ENCODE measurements around the gene COPG2.

The COPG2 gene

GRCh38 chr7:130479716-130480400 is 188.7 kb downstream of the COPG2 start:
- DNase-seq (ENCODE audit: extremely low read depth in 1 of 2, low read depth in 1 of 2), result no peak

GRCh38 chr7:130478991-130479390 is 189.6 kb downstream of the COPG2 start:
- no peak for DNase-seq (ENCODE audit: extremely low read depth in 1 of 2, low read depth in 1 of 2)

GRCh38 chr7:130476297-130477150 is 192.0 kb downstream of the COPG2 start:
- no peak for DNase-seq (ENCODE audit: extremely low read depth in 1 of 2, low read depth in 1 of 2)

GRCh38 chr7:130475776-130476175 is 192.8 kb downstream of the COPG2 start:
- DNase-seq (ENCODE audit: extremely low read depth in 1 of 2, low read depth in 1 of 2), result no peak

GRCh38 chr7:130473876-130474275 is 194.7 kb downstream of the COPG2 start:
- no peak for DNase-seq (ENCODE audit: extremely low read depth in 1 of 2, low read depth in 1 of 2)

- DNase-seq (ENCODE audit: extremely low read depth in 1 of 2, low read depth in 1 of 2), result no peak
These were observed 195.3 kb downstream of the COPG2 start for GRCh38 chr7:130473289-130473688.

GRCh38 chr7:130471974-130472373 is 196.6 kb downstream of the COPG2 start:
- DNase-seq (ENCODE audit: extremely low read depth in 1 of 2, low read depth in 1 of 2), result no peak

GRCh38 chr7:130468612-130469011 is 199.9 kb downstream of the COPG2 start:
- DNase-seq (ENCODE audit: extremely low read depth in 1 of 2, low read depth in 1 of 2), result no peak

- DNase-seq (ENCODE audit: extremely low read depth in 1 of 2, low read depth in 1 of 2), result no peak
These were observed 204.8 kb downstream of the COPG2 start for GRCh38 chr7:130463553-130464434.

GRCh38 chr7:130461272-130461671 is 207.3 kb downstream of the COPG2 start:
- no peak for DNase-seq (ENCODE audit: extremely low read depth in 1 of 2, low read depth in 1 of 2)

- DNase-seq (ENCODE audit: extremely low read depth in 1 of 2, low read depth in 1 of 2), result no peak
These were observed 210.3 kb downstream of the COPG2 start for GRCh38 chr7:130458257-130458656.
